Measurements from ENCODE around the gene C10orf95.

C10orf95 gene

DNA sequence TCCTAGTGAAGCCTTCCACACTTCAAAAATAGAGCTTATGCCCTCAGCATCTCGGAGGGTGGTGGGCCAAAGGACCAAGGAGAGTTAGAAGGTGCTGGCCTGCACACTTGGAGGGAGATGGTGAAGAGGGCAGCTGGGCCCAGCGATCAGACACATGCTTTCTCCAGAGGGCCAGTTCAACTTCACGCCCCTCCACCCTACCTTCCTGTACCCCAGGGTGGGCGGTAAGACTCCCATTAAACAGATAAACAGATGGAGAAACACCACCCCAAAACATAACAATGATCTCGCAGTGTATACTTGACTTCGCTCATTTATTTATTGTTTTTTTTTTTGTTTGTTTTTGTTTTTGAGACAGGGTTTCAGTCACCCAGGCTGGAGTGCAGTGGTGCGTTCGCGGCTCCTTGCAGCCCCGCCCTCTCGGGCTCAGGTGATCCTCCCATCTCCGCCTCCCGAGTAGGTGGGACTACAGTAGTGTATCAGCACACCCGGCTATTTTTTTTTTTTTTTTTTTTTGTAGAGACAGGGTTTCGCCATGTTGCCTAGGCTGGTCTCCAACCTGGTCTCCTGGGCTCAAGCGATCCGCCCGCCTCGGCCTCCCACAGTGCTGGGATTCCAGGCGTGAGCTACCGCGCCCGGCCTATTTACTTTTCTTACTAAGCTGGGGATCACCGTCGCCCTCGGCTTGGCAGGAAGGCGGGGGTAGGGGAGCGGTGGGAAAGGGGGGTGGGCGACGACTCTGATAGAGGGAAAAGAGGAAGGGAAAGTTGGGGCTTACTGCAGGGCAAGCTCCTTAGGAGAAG is 1.8 kb downstream of the C10orf95 start (continued):
- no peak for TF ChIP-seq ZNF184 (tag by site-specific recombination; IDR thresholded peaks at IDR 0.05)
- TF ChIP-seq ZNF639 (tag by site-specific recombination; IDR thresholded peaks at IDR 0.05), result no peak
- TF ChIP-seq ZNF155 (tag by site-specific recombination; IDR thresholded peaks at IDR 0.05), result no peak
- TF ChIP-seq, protein P1, sequence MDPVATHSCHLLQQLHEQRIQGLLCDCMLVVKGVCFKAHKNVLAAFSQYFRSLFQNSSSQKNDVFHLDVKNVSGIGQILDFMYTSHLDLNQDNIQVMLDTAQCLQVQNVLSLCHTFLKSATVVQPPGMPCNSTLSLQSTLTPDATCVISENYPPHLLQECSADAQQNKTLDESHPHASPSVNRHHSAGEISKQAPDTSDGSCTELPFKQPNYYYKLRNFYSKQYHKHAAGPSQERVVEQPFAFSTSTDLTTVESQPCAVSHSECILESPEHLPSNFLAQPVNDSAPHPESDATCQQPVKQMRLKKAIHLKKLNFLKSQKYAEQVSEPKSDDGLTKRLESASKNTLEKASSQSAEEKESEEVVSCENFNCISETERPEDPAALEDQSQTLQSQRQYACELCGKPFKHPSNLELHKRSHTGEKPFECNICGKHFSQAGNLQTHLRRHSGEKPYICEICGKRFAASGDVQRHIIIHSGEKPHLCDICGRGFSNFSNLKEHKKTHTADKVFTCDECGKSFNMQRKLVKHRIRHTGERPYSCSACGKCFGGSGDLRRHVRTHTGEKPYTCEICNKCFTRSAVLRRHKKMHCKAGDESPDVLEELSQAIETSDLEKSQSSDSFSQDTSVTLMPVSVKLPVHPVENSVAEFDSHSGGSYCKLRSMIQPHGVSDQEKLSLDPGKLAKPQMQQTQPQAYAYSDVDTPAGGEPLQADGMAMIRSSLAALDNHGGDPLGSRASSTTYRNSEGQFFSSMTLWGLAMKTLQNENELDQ (tag by site-specific recombination; IDR thresholded peaks at IDR 0.05; ENCODE audit: low read depth), result no peak
- TF ChIP-seq HOXC10 (CRISPR knock-in tag; IDR thresholded peaks at IDR 0.05), result no peak
- TF ChIP-seq ZNF19 (tag by site-specific recombination; IDR thresholded peaks at IDR 0.05; ENCODE audit: low read depth), result no peak
- TF ChIP-seq, protein P2, sequence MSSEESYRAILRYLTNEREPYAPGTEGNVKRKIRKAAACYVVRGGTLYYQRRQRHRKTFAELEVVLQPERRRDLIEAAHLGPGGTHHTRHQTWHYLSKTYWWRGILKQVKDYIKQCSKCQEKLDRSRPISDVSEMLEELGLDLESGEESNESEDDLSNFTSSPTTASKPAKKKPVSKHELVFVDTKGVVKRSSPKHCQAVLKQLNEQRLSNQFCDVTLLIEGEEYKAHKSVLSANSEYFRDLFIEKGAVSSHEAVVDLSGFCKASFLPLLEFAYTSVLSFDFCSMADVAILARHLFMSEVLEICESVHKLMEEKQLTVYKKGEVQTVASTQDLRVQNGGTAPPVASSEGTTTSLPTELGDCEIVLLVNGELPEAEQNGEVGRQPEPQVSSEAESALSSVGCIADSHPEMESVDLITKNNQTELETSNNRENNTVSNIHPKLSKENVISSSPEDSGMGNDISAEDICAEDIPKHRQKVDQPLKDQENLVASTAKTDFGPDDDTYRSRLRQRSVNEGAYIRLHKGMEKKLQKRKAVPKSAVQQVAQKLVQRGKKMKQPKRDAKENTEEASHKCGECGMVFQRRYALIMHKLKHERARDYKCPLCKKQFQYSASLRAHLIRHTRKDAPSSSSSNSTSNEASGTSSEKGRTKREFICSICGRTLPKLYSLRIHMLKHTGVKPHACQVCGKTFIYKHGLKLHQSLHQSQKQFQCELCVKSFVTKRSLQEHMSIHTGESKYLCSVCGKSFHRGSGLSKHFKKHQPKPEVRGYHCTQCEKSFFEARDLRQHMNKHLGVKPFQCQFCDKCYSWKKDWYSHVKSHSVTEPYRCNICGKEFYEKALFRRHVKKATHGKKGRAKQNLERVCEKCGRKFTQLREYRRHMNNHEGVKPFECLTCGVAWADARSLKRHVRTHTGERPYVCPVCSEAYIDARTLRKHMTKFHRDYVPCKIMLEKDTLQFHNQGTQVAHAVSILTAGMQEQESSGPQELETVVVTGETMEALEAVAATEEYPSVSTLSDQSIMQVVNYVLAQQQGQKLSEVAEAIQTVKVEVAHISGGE (tag by site-specific recombination; conservative IDR thresholded peaks at IDR 0.05; ENCODE audit: low read depth), result no peak
- TF ChIP-seq ZNF768 (tag by site-specific recombination; IDR thresholded peaks at IDR 0.05), result no peak
- TF ChIP-seq ZNF48 (tag by site-specific recombination; IDR thresholded peaks at IDR 0.05), result no peak
- no peak for TF ChIP-seq AEBP2 (tag by site-specific recombination; IDR thresholded peaks at IDR 0.05; ENCODE audit: borderline replicate concordance)
- TF ChIP-seq, protein P3, sequence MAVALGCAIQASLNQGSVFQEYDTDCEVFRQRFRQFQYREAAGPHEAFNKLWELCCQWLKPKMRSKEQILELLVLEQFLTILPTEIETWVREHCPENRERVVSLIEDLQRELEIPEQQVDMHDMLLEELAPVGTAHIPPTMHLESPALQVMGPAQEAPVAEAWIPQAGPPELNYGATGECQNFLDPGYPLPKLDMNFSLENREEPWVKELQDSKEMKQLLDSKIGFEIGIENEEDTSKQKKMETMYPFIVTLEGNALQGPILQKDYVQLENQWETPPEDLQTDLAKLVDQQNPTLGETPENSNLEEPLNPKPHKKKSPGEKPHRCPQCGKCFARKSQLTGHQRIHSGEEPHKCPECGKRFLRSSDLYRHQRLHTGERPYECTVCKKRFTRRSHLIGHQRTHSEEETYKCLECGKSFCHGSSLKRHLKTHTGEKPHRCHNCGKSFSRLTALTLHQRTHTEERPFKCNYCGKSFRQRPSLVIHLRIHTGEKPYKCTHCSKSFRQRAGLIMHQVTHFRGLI (tag by site-specific recombination; IDR thresholded peaks at IDR 0.05), result no peak
- TF ChIP-seq ZNF114 (tag by site-specific recombination; IDR thresholded peaks at IDR 0.05), result no peak
- TF ChIP-seq, protein P4, sequence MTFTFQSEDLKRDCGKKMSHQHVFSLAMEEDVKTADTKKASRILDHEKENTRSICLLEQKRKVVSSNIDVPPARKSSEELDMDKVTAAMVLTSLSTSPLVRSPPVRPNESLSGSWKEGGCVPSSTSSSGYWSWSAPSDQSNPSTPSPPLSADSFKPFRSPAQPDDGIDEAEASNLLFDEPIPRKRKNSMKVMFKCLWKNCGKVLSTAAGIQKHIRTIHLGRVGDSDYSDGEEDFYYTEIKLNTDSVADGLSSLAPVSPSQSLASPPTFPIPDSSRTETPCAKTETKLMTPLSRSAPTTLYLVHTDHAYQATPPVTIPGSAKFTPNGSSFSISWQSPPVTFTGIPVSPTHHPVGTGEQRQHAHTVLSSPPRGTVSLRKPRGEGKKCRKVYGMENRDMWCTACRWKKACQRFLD (tag by site-specific recombination; IDR thresholded peaks at IDR 0.05), result no peak
- peak; percentile 96 for TF ChIP-seq ZNF362 (tag by site-specific recombination; IDR thresholded peaks at IDR 0.05)
- no peak for TF ChIP-seq ZNF16 (tag by site-specific recombination; IDR thresholded peaks at IDR 0.05; ENCODE audit: low read depth)
- no peak for TF ChIP-seq IKZF3 (tag by site-specific recombination; IDR thresholded peaks at IDR 0.05)
- TF ChIP-seq YY2 (tag by site-specific recombination; IDR thresholded peaks at IDR 0.05), result no peak
- TF ChIP-seq, protein P5, sequence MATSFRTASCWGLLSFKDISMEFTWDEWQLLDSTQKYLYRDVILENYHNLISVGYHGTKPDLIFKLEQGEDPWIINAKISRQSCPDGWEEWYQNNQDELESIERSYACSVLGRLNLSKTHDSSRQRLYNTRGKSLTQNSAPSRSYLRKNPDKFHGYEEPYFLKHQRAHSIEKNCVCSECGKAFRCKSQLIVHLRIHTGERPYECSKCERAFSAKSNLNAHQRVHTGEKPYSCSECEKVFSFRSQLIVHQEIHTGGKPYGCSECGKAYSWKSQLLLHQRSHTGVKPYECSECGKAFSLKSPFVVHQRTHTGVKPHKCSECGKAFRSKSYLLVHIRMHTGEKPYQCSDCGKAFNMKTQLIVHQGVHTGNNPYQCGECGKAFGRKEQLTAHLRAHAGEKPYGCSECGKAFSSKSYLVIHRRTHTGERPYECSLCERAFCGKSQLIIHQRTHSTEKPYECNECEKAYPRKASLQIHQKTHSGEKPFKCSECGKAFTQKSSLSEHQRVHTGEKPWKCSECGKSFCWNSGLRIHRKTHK (tag by site-specific recombination; IDR thresholded peaks at IDR 0.05), result no peak
- TF ChIP-seq KLF16 (tag by site-specific recombination; IDR thresholded peaks at IDR 0.05), result no peak
- peak; percentile 82 for TF ChIP-seq SP2 (tag by site-specific recombination; IDR thresholded peaks at IDR 0.05)
- peak; percentile 75 for TF ChIP-seq EGR2 (tag by site-specific recombination; IDR thresholded peaks at IDR 0.05; ENCODE audit: low read depth)
- no peak for TF ChIP-seq ZNF426 (tag by site-specific recombination; IDR thresholded peaks at IDR 0.05)
